Activated CD4-positive, CD25-positive, alpha-beta regulatory T cell treated with anti-CD3 and anti-CD28 coated beads, Interleukin-2, amount 50 U/mL, for 24 hours (primary cell): ENCODE data around the gene PCYT2.
"Not testable (repeated sequence)": the region's sequence is repeated elsewhere in the genome, so short reads cannot be mapped to it uniquely, and the experiment has no call there.

Experiments used
- ATAC-seq, 2 donors: fragments of 150-1000 bp; cut with Tn5 transposase; one replicate each; pipeline ENCODE4 v1.10.0; 2021; ENCODE audit warnings: mild to moderate bottlenecking in 1 of 2, moderate library complexity in 1 of 2

PCYT2 gene

GRCh38 chr17:81911277-81911961 is at the start of gene PCYT2:
Gene PCYT2, minus strand, starts transcription at chr17:81911399. Its CDS starts 44 bp downstream, at chr17:81911355.
- peak; percentile 92 to 93 for ATAC-seq

GRCh38 chr17:81960130-81960958 is 49.1 kb upstream of the PCYT2 start:
- ATAC-seq: peak in 1 of 2 donors; percentile 4

GRCh38 chr17:81959362-81960129 is 48.3 kb upstream of the PCYT2 start:
- ATAC-seq: peak; percentile 95

- ATAC-seq: no peak
Measured at GRCh38 chr17:81958633-81959342, 47.6 kb upstream of the PCYT2 start.

- no peak for ATAC-seq
Measured at GRCh38 chr17:81957691-81958432, 46.7 kb upstream of the PCYT2 start.

GRCh38 chr17:81956607-81957589 is 45.7 kb upstream of the PCYT2 start:
- ATAC-seq: no peak

- no peak for ATAC-seq
Measured at GRCh38 chr17:81955756-81956544, 44.8 kb upstream of the PCYT2 start.

- ATAC-seq: no peak
Measured at GRCh38 chr17:81955058-81955681, 44.0 kb upstream of the PCYT2 start.

GRCh38 chr17:81954131-81955057 is 43.2 kb upstream of the PCYT2 start:
- no peak for ATAC-seq

- not testable (repeated sequence) for ATAC-seq
Measured at GRCh38 chr17:81953443-81953842, 42.2 kb upstream of the PCYT2 start.

GRCh38 chr17:81952792-81953228 is 41.6 kb upstream of the PCYT2 start:
- ATAC-seq: no peak

- ATAC-seq: no peak
Measured at GRCh38 chr17:81951785-81952684, 40.8 kb upstream of the PCYT2 start.

GRCh38 chr17:81950501-81950900 is 39.3 kb upstream of the PCYT2 start:
- ATAC-seq: no peak

GRCh38 chr17:81948635-81949378 is 37.6 kb upstream of the PCYT2 start:
- no peak for ATAC-seq

- ATAC-seq: no peak
Measured at GRCh38 chr17:81947189-81947588, 36.0 kb upstream of the PCYT2 start, which contains the start of gene MYADML2. Gene MYADML2, minus strand, starts transcription at chr17:81947233. Its CDS starts 5,492 bp downstream, at chr17:81941741.

- ATAC-seq: no peak
Measured at GRCh38 chr17:81944858-81945257, 33.7 kb upstream of the PCYT2 start.
